Breast epithelium (tissue), 3 donors: ENCODE results near the gene PLD6.

Source experiments
- POLR2A ChIP-seq: fragments of 450-650 bp; IDR thresholded peaks from one replicate; pipeline ENCODE4 v1.6.1; 2016; ENCODE audit warnings: antibody characterized with exemption, mild to moderate bottlenecking, moderate library complexity
- POLR2AphosphoS5 ChIP-seq, 3 donors: sonication (generic); formaldehyde crosslinking; IDR thresholded peaks; one replicate each; pipeline ENCODE4 v1.6.1; 2017; ENCODE audit warnings: antibody characterized with exemption in 3 of 3
- TF ChIP-seq, protein P1 (sequence below), 3 donors: fragments of 450-650 bp; IDR thresholded peaks; one replicate each; pipeline ENCODE4 v1.5.1; 2016 to 2017; ENCODE audit warnings: antibody characterized with exemption in 3 of 3, mild to moderate bottlenecking in 3 of 3, moderate library complexity in 3 of 3

DNA sequence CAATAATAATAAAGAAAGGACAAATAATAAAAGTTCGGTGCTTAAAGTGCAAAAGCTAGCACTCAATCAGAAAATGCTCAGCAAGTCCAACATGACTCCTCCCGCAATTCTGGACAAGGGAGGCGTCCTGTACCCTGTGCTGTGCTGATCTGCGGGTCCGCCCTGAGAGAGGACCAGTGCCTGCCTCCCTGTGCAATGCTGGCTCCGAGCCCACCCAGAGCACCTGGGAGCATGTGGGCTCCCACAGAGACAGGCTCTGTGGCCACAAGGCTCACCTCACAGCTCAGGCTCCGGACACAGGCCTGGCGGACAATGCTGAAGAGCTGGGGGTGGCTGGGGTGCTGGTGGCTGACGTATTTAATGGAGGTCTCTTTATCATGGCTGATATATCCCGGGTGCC lies 19.8 kb upstream of the PLD6 start:
- TF ChIP-seq, protein P1, sequence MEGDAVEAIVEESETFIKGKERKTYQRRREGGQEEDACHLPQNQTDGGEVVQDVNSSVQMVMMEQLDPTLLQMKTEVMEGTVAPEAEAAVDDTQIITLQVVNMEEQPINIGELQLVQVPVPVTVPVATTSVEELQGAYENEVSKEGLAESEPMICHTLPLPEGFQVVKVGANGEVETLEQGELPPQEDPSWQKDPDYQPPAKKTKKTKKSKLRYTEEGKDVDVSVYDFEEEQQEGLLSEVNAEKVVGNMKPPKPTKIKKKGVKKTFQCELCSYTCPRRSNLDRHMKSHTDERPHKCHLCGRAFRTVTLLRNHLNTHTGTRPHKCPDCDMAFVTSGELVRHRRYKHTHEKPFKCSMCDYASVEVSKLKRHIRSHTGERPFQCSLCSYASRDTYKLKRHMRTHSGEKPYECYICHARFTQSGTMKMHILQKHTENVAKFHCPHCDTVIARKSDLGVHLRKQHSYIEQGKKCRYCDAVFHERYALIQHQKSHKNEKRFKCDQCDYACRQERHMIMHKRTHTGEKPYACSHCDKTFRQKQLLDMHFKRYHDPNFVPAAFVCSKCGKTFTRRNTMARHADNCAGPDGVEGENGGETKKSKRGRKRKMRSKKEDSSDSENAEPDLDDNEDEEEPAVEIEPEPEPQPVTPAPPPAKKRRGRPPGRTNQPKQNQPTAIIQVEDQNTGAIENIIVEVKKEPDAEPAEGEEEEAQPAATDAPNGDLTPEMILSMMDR (IDR thresholded peaks at IDR 0.05) = no peak
- TF ChIP-seq POLR2A (no peak), POLR2AphosphoS5 (IDR thresholded peaks at IDR 0.05) (no peak)
